HG02763 (cell line): ENCODE results near the gene HSP90AB1.

Source experiments
- ATAC-seq: cut with Tn5 transposase; IDR thresholded peaks from one replicate; pipeline ENCODE4 v1.9.1; 2021; ENCODE audit warnings: mild to moderate bottlenecking, moderate library complexity; ENCODE audit not compliant: unreplicated experiment

The HSP90AB1 gene

DNA sequence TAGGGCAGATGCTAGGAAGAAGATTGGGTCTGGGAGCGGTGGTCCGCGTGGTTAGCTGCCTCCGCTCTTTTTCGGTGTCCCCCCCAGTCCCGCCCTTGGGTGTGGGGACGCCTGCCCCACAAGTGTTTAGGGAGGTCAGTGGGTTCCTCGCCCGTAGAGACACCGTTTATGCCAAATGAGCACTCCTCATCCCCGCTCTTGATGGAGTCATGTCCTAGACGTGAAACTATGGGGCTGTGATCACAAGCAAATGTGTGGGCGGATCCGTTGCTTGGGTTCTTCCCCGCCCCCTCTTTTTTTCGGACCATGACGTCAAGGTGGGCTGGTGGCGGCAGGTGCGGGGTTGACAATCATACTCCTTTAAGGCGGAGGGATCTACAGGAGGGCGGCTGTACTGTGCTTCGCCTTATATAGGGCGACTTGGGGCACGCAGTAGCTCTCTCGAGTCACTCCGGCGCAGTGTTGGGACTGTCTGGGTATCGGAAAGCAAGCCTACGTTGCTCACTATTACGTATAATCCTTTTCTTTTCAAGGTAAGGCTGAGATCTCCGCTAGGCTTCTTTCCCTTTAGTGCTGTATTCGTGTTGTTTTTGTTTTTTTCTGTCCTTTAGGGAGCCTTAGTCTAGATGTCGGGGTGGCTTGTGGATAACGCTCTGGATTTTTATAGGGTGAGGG lies at the start of gene HSP90AB1:
Gene HSP90AB1, plus strand, starts transcription at position 439 of the 675 bp plus-strand sequence. CDS start 1,529 bp downstream, outside the sequence.
- peak; percentile 56 for ATAC-seq

DNA sequence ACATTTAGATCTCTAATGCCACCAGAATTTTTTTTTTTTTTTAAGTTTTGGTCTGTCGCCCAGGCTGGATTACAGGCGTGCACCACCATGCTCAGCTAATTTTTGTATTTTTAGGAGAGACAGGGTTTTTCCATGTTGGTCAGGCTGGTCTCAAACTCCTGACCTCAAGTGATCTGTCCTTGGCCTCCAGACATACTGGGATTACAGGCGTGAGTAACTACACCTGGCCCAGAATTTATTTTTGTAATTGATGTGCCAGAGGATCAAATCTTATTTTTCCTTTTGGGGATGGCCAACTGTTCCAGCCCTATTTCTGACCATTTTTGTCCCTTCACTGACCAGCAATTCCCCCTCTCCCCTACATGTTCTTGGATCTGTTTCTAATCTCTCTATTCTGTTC lies 48.2 kb upstream of the HSP90AB1 start:
- no peak for ATAC-seq

DNA sequence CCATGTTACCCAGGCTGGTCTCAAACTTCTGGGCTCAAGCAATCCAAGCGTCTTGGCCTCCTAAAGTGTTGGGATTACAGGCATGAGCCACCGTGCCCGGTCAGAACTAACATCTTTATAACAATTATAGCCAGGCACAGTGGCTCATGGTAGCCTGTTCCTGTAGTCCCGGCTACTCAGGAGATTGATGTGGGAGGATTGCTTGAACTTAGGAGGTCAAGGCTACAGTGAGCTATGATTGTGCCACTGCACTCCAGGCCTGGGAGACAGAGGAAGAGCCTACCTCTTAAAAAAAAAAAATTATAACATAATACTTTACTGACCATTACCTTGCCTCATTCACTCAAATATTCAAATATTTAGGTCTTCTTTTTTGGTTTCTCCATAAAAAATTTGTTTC lies 47.0 kb upstream of the HSP90AB1 start:
- ATAC-seq: no peak

DNA sequence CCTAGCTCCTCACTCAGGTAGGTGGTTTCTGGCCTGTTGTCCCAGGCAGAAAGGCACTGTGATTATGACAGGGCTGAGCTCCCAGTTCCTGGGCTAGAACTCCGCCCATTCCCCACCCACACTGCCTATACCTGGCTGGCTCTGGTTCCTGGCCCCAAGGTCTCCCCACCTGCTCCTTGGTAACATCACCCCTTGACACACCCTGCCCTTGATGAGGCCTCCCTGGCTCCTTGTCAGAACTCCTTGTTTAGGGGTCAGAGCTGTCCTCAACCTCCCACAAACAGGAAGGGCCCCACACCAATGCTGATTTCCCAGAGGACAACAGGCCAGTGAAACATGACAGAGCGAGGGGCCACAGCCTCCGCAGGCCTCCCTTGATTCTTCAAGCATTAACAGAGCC lies 45.7 kb upstream of the HSP90AB1 start:
- no peak for ATAC-seq

DNA sequence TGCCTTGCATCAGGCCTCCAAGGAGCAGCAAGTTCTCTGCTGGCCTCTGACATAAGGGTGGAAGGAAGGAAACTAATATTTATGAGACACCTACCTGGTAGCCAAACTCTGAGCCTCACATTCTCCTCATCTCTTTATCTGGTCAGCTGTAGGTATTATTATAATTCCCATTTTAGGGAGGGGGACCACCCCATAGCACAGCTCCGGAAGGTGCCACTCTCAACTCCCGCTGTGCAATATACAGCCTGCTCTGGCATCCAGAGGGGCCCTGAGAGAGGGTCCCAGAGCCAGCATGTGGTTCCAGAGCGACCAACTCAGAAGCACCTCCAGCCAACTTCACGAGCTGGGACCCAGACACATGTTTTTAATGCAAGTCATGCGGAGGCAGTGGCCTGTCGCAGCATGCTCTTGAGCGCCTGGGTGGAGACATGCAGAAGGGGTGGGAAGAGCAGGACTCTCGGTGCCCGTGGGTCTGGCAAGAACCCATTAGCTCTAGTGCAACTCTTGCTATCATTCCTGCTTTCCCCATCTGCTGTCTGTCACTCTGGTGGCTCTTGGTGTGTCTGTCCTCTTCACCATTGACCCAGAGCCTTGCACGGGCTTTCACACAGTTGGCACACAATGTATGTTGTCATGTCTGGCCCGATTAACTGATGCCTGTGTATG lies 45.1 kb upstream of the HSP90AB1 start:
- ATAC-seq: no peak

DNA sequence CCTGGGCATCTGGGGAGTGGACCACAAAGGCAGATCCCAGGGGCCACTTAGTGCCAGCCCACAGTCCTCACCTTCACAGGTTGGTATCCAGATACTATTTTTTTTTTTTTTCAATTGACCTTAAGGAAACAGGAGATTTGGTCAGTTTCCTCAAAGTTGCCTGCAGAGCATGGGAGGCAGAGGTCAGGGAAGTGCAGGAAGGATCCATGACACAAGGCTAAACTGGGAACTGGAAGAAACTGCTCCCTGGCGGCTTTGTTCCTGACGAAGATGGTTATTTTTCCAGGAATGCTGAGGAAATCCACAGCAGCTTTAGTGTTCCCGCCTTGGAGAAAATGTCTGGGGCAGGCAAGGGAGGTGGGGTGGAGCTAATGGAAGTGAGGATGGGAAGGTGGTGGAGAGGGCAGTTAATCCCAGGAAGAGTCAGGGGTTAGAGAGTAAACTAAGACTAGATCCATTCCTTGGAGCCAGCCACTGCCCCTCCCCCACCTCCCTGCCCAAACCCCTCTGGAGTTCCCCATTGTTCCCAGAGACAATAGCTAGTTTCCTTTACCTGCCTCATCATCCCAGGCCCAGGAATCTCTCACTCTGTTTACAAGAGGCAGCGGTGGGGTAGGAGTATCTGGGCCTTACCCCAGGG lies 44.4 kb upstream of the HSP90AB1 start:
- ATAC-seq: no peak

DNA sequence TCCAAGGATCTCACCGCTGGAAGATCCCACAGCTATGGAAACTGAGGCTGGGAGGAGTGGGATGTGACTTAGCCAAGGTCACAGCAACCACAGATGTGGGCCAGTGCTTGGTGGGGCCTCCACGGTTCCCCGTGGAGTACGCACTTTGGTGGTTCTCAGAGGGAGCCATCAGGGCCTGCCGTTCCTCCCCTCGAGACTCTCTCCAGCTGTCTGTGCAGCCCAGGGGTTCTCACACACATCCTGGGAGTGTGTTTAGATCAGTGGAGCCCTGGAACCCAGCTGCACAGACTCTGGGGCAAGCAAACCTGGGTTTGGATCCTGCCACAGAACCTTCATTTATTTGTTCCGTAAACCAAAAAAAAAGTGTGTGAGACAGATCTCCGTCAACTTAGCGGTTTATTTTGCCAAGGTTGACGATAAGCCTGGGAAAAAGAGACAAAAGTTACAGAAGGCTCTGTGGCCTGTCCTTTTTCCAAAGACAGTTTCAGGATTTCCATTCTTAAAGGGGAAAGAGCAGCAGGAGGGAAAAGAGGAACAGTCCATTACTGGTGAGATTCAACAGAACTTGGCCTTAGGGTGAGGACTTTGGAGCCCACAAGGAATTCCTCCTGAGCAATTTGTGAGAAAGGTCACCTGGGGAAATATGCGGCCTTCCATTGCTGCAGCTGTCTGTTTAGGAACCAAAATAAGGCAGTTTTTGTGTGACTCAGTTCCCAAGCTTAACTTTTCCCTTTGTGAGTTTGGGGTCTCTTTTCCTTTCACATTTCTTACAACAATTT lies 43.7 kb upstream of the HSP90AB1 start:
- no peak for ATAC-seq

DNA sequence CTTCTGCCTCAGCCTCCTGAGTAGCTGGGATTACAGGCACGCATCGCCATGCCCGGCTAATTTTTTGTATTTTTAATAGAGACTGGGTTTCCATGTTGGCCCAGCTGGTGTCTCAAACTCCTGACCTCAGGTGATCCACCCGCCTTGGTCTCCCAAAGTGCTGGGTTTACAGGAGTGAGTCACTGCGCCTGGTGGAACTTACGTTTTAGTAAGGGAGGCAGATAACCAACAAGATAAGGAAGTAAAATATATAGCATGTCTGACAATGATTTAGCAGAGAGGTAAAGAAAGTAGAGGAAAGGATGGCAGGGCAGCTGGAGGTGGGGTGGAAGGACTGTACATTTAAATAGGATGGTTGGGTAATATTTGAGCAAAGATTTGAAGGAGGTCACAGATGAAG lies 42.9 kb upstream of the HSP90AB1 start:
- no peak for ATAC-seq

DNA sequence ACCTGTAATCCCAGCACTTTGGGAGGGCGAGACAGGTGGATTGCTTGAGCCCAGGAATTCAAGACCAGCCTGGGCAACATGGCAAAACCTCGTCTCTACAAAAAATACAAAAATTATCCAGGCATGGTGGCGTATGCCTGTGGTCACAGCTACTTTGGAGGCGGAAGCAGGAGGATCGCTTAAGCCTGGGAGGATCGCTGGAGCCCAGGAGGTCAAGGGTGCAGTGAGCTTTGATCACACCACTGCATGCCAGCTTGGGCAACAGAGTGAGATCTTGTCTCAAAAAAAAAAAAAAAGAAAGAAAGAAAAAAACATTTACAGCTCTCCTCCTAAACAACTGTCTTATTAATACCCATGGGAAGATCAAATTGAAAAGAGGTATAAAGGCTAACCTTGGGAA lies 38.9 kb upstream of the HSP90AB1 start:
- no peak for ATAC-seq

DNA sequence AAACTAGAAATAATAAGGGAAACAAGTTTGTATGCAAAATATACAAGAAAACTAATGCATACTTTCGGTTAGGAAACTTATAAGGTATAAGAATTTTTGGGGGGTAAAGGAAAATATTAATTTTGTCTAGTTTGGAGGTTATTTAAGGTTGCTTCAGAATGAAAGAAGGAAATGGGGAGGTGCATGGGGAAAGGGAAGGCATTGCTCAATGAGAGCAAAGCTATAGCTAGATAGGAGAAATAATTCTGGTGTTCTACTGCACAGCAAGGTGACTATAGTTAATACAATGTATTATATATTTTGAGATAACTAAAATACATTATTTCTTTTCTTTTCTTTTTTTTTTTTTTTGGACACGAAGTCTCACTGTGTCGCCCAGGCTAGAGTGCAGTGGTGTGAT lies 35.6 kb upstream of the HSP90AB1 start:
- ATAC-seq: no peak

DNA sequence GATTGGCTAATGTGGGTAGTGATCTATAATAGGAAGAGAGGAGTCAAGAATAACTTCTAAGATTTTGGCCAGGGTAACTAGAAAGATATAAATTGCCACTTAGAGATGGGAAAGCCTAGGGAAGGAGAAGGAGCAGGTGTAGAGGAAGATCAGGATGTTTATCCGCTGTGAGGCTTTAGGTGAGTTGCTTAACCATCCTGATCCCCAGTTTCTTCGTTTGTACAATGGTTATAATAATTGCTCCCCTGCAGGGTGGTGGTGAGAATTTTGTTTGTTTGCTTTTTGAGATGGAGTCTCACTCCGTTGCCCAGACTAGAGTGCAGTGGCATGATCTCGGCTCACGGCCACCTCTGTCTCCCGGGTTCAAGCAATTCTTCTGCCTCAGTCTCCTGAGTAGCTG lies 32.6 kb upstream of the HSP90AB1 start:
- ATAC-seq: no peak

DNA sequence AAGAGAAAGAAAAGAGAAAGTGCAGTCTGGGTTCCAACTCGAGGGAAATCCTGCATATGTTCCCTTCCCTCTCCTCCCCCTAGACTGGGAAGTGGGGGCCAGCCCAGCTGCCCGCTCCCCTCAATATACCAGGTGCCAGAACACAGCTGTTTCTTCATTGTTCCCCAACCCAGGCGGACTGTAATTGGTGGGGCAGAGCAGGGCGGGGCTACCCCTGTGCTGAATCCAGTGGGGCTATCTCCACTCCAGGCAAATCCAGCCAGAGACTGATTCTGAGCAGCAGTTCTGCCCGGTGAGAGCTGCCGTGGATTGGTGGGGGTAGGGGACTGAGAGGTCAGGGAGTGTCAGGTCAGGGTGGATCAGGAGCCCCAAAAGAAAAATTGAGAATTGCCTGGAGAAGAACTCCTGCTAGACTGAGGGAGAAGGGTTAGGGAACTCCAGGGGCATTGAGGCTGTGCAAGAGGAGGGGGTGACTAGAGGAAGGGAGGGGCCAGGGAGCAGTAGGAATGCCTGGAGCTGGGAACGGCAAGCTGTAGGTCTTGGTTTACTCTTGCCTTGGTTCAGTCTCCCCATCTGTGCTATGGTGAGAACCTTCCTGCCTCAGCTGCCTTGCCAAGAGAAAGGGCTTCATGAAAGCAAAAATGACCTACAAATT lies 30.1 kb upstream of the HSP90AB1 start, which contains the start of gene MYMX:
Gene MYMX, plus strand, starts transcription at position 250 of the 655 bp plus-strand sequence. CDS start 546 bp downstream, outside the sequence.
- no peak for ATAC-seq

DNA sequence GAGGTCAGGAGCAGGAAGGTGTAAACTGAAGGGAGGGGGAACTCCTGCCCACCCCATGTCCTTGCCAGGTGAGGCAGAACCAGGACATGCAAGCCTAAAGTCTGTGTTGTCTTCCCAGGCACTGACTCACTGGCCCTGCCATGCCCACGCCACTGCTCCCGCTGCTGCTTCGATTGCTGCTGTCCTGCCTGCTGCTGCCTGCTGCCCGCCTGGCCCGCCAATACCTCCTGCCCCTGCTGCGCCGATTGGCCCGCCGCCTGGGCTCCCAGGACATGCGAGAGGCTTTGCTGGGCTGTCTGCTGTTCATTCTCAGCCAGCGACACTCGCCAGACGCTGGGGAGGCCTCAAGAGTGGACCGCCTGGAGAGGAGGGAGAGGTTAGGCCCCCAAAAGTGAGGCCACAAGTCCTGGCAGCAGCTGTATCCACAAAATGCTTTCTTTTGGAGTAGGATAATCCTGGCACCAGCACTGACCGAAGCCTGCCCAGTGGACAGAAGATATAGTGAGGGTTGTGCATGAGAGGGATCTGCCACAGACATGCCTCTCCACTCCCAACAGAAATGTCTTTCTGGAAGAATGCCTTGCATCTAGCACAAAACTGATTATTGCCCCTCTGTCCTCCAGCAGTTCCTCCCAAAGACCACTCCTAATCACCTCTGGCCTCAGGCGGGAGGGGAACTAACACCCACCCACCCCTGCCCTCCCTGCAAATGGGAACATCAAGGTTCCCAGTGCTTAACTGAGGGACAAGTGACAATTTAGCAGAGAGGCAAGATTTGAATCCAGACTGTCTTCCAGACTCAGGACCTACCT lies 29.4 kb upstream of the HSP90AB1 start:
- no peak for ATAC-seq

DNA sequence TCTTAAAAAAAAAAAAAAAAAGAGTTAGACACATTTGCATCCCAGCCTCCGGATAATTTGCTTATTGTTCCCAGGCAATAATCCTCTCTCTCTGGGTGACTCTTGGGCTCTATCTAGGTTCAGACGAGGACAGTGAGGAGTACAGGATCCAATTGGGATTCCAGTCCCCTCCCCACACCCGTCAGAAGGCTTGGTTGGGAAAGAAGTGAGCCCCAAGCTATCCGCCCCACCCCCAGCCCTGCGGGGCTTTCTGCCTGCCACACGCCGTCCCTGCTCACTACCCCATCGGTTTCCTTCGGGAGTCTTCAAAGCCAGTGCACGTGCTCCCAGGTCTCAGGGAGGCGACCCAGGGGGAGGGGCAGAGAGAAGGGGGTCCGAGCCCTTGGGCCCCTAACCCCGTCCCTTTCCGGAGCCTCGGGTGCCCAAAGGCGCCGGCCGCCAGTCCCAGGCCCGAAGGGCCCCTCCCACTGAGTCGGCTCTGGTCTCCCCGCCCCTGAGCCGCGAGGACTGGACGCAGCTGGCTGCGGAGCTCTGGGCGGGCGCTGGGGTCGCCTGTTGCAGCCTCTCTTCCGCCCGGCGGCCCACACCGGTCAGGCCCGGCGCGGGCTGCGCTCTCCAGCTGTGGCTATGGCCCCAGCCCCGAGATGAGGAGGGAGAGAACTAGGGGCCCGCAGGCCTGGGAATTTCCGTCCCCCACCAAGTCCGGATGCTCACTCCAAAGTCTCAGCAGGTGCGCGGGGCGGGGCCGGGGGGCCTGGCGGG lies 27.7 kb upstream of the HSP90AB1 start:
- peak; percentile 52 for ATAC-seq

DNA sequence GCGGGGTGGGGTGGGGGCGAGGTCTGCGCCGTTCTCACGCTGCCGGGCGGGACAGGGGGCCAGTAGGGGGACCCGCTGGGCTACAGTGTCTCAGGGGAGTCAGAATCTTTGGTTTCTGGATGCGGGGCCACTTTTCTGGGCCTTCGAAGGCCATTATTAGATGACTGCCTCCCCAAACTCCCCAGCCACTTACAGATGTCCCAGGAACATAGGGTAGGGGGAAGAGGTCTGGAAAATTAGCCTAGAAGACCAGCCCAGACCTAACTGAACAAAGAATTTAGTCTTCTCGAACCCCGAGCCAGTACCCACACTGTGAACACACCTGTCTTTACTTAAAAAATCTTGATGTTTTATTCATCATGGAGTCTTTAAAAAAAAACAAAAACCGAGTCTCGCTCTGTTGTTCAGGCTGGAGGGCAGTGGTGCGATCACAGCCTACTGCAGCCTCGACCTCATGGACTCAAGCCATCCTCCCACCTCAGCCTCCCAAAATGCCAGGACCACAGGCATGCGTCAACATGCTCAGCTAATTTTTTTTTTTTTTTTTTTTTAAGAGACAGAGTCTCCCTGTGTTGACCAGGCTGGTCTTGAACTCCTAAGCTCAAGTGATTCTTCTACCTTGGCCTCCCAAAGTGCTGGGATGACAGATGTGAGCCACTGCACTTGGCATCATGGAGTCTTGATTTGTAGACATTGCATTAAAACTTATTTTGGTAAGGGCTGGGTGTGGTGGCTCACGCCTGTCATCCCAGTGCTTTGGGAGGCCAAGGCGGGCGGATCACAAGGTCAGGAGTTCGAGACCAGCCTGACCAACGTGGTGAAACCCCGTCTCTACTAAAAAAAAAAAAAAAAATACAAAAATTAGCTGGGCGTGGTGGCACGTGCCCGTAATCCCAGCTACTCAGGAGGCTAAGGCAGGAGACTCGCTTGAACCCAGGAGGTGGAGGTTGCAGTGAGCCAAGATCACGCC lies 26.8 kb upstream of the HSP90AB1 start:
- ATAC-seq: no peak

DNA sequence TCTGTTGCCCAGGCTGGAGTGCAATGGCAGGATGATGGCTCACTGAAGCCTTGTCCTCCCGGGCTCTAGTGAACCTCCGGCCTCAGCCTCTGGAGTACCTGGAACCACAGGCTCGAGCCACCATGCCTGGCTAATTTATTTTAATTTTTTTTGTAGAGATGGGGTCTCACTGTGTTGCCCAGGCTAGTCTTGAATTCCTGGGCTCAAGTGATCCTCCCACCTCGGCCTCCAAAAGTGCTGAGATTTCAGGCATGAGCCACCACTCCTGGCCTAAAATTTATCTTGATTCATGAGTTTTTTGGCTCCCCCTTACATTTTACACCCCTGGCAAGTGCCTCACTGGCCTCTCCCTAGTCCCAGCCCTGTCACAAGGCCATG lies 26.0 kb upstream of the HSP90AB1 start:
- ATAC-seq: no peak

DNA sequence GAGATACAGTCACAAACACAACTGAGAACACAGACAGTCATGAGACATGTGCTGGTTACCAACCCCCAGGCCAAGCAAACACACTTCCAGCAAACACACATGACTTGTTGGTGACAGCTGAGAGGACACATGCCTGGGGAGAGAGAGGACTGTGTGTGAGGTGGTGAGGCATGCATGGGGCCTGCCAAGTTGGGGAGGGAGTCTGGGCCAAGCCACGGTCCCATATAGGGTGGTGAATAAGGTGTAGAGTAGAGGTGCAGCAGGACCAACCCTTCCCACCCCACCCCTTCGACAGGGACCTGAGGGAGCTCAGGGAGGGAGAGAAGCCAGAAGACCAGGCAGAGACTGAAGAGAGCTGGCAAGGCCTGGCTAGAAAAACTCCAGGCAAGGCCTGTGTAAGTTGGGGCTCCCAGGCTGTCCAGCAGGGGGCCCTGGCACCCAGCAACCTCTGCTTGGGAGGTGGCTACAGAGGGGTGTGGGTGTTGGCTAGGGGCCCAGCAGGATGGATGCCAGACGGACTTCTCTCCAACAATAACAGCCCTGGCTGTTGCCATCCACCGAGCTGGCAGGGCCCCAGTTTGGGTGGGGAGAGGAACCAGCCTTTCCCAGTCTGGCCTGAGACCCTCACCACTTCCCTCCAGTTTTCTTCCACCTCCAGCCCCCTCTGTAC lies 25.5 kb upstream of the HSP90AB1 start:
- peak; percentile 35 for ATAC-seq

DNA sequence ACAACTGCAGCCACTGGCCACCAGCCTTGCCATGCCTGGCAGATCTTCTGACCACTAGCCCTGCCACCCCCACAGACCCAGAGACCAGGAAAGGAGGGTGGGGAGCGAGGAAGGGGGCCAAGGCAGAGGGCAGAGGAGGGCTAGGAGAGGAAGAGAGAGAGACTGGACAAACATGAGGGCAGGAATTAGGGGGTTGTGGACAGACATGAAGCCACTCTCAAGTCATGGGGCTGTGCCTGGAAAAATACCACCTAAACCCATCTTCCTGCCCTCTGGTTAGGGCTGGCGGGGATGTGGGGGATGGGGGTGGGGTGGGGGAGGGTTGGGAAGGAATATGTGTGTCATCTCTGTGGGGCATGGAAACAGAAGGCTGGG lies 25.0 kb upstream of the HSP90AB1 start:
- ATAC-seq: no peak
